Kidney (tissue), 14 donors: ENCODE measurements around the gene SFT2D2. TPM values are rescaled to one million over a fixed set of nuclear protein-coding genes. Genes with fewer than 3 reads are reported as not detected.

Experiments used
- DNase-seq, 5 donors: peaks; one replicate each; pipeline ENCODE4 v3.0.0-alpha.2; 2013 to 2020
- FAIRE-seq: peaks from 2 replicates; lab custom pipeline; 2012; peaks lifted over from hg19 to GRCh38; lab: Jason Lieb, UNC
- H3K27ac ChIP-seq, 2 donors: one replicate each; pipeline ENCODE4 v1.7.0; 2013; ENCODE audit warnings: low read depth in 2 of 2, low read length in 2 of 2, inconsistent platforms in 1 of 2
- H3K27me3 ChIP-seq: one replicate; pipeline ENCODE4 v1.7.1; 2013; ENCODE audit warnings: low read length, inconsistent platforms; ENCODE audit not compliant: control insufficient read depth, insufficient read depth
- H3K36me3 ChIP-seq, 3 donors: one replicate each; pipeline versions ENCODE4 v1.7.0 to v1.7.1; 2013; ENCODE audit warnings: low read length in 3 of 3, control low read depth in 1 of 3, inconsistent platforms in 1 of 3; ENCODE audit not compliant: insufficient read depth in 3 of 3, control insufficient read depth in 2 of 3
- H3K4me1 ChIP-seq, 3 donors: one replicate each; pipeline versions ENCODE4 v1.7.0 to v1.7.1; 2013; ENCODE audit warnings: low read length in 3 of 3, inconsistent platforms in 1 of 3, low read depth in 1 of 3; ENCODE audit not compliant: control insufficient read depth in 2 of 3, insufficient read depth in 2 of 3
- H3K4me3 ChIP-seq, 3 donors: one replicate each; pipeline versions ENCODE4 v1.7.0 to v1.8.1; 2013; ENCODE audit warnings: low read length in 3 of 3, control low read depth in 1 of 3, inconsistent platforms in 1 of 3
- H3K9ac ChIP-seq, 3 donors: one replicate each; pipeline versions ENCODE4 v1.7.0 to v1.7.1; 2013; ENCODE audit warnings: low read length in 3 of 3, control low read depth in 1 of 3, inconsistent platforms in 1 of 3
- H3K9me3 ChIP-seq, 3 donors: one replicate each; pipeline versions ENCODE4 v1.7.0 to v1.7.1; 2013; ENCODE audit warnings: low read length in 3 of 3, control low read depth in 1 of 3, inconsistent platforms in 1 of 3; ENCODE audit not compliant: control insufficient read depth in 2 of 3, insufficient read depth in 1 of 3
- intact Hi-C: fragments of 100-400 bp; cut with DNase I; formaldehyde crosslinking; loops from one replicate; pipeline ENCODE4 v1.11.1; 2022
- polyA plus RNA-seq: library from polyadenylated mRNA; stranded (reverse); fragments of 350-450 nt; fragmentation: Illumina TruSeq; extraction: RNeasy Lipid Tissue Mini Kit (QIAGEN cat#74804); gene quantifications from one replicate; pipeline ENCODE4 v1.2.3, GENCODE V29; 2014; ENCODE audit warnings: low read depth, low replicate concordance; ENCODE audit not compliant: insufficient read depth
- total RNA-seq: library from RNA; stranded (reverse); fragmentation: NEBNext Ultra II Directional; extraction: Animal tissue kit (Norgen Biotek cat#: 25700); gene quantifications from one replicate; pipeline ENCODE4 v1.2.1, GENCODE V29; 2021
- TF ChIP-seq, protein P1 (sequence below): IDR thresholded peaks from 3 replicates; pipeline ENCODE4 v1.5.1; 2012; ENCODE audit warnings: mild to moderate bottlenecking, moderate library complexity, borderline replicate concordance; ENCODE audit not compliant: insufficient read depth; ENCODE audit errors: extremely low read depth
- donor health status: control.
- donor health status: control.
- donor health status: control.
- donor health status: control.
- donor health status: control.
- donor health status: DM: yes; HTN: yes; CAD: no.
- donor health status: Normal renal cell carcinoma (clear cell type).

SFT2D2 gene
- total and polyA plus RNA-seq, 2 donors from 2014 or later: 7.4 to 89.3 TPM

GRCh38 chr1:168281603-168282325 lies 56.0 kb downstream of the SFT2D2 start:
- no peak for FAIRE-seq
- intact Hi-C loops: no loop called here
- H3K9ac ChIP-seq: no peak overlapping the region

GRCh38 chr1:168285521-168285790 lies 59.7 kb downstream of the SFT2D2 start:
- Histone ChIP-seq H3K36me3 (no peaks in the 10 kb centered on the region), H3K4me1 (no peaks in the 10 kb centered on the region), H3K9ac (no peak overlapping the region), H3K27ac (no peak overlapping the region), H3K4me3 (no peak overlapping the region), H3K9me3 (no peaks in the 10 kb centered on the region), H3K27me3 (no peaks in the 10 kb centered on the region)
- FAIRE-seq (no peak), DNase-seq (peak in 3 of 5 donors; percentile 44 to 73 (median 67))
- intact Hi-C loops: no loop called here
- TF ChIP-seq, protein P1, sequence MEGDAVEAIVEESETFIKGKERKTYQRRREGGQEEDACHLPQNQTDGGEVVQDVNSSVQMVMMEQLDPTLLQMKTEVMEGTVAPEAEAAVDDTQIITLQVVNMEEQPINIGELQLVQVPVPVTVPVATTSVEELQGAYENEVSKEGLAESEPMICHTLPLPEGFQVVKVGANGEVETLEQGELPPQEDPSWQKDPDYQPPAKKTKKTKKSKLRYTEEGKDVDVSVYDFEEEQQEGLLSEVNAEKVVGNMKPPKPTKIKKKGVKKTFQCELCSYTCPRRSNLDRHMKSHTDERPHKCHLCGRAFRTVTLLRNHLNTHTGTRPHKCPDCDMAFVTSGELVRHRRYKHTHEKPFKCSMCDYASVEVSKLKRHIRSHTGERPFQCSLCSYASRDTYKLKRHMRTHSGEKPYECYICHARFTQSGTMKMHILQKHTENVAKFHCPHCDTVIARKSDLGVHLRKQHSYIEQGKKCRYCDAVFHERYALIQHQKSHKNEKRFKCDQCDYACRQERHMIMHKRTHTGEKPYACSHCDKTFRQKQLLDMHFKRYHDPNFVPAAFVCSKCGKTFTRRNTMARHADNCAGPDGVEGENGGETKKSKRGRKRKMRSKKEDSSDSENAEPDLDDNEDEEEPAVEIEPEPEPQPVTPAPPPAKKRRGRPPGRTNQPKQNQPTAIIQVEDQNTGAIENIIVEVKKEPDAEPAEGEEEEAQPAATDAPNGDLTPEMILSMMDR: no peak

More at GRCh38 chr1:168281603-168282325, 56.0 kb downstream of the SFT2D2 start:
- Histone ChIP-seq H3K4me1 (no peaks in the 10 kb centered on the region), H3K9me3 (no peaks in the 10 kb centered on the region), H3K4me3 (no peak overlapping the region), H3K27ac (no peak overlapping the region), H3K36me3 (no peaks in the 10 kb centered on the region), H3K27me3 (no peaks in the 10 kb centered on the region)
- TF ChIP-seq, protein P1: no peak
- DNase-seq: no peak

GRCh38 chr1:168285971-168286927 lies 60.4 kb downstream of the SFT2D2 start:
- DNase-seq: peak in 1 of 5 donors; percentile 29
- no peaks in the 10 kb centered on the region for H3K27me3 ChIP-seq
- FAIRE-seq: no peak
- TF ChIP-seq, protein P1: no peak
- no peaks in the 10 kb centered on the region for H3K4me1 ChIP-seq
- no peak overlapping the region for H3K4me3 ChIP-seq
- no peaks in the 10 kb centered on the region for H3K36me3 ChIP-seq
- no peaks in the 10 kb centered on the region for H3K9me3 ChIP-seq
- intact Hi-C loops: no loop called here
- H3K27ac ChIP-seq: no peak overlapping the region
- no peak overlapping the region for H3K9ac ChIP-seq
